Liver (tissue), 3 donors: ENCODE results near the gene DNAJC5G.

Experiments used
- ATF3 ChIP-seq: IDR thresholded peaks from 2 replicates; pipeline ENCODE4 v1.6.1; 2016; ENCODE audit warnings: antibody characterized with exemption
- JUND ChIP-seq, 2 donors: IDR thresholded peaks; 2 replicates each; pipeline ENCODE4 v1.6.1; 2016; ENCODE audit warnings: antibody characterized with exemption in 2 of 2
- RAD21 ChIP-seq, 2 donors: IDR thresholded peaks; 2 replicates each; pipeline ENCODE4 v1.6.1; 2016; ENCODE audit warnings: antibody characterized with exemption in 2 of 2, mild to moderate bottlenecking in 2 of 2
- REST ChIP-seq: IDR thresholded peaks from 2 replicates; pipeline ENCODE4 v1.6.1; 2016; ENCODE audit warnings: antibody characterized with exemption, mild to moderate bottlenecking
- SP1 ChIP-seq: IDR thresholded peaks from 2 replicates; pipeline ENCODE4 v1.6.1; 2018; ENCODE audit warnings: antibody characterized with exemption, mild to moderate bottlenecking
- TAF1 ChIP-seq: conservative IDR thresholded peaks from 2 replicates; pipeline ENCODE4 v1.6.1; 2016; ENCODE audit warnings: antibody characterized with exemption, mild to moderate bottlenecking
- TF ChIP-seq, protein P1 (sequence below): fragments of 150-350 bp; IDR thresholded peaks from 2 replicates; pipeline ENCODE4 v1.5.1; 2017; ENCODE audit warnings: improper control_type of control experiment, low read depth, low read length; ENCODE audit not compliant: missing input control
- TF ChIP-seq, protein P2 (sequence below): IDR thresholded peaks from 2 replicates; pipeline ENCODE4 v1.6.1; 2016; ENCODE audit warnings: antibody characterized with exemption
- donor health status: healthy.
- donor health status: healthy.

DNA sequence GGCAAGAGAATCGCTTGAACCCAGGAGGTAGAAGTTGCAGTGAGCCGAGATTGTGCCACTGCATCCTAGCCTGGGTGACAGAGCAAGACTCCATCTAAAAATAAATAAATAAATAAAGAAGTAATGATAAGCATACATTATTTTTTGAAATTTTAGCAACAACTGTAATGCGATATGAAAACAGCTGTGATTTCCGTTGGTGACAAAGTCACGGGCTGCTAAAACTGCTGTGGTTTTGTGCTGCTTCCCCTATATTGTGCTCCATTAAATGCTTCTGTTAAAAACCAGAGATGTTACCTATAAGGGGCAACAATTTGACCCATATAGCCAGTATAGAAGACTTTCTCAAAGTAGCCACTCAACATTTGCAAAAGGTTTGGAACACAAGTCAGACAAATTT lies 15.3 kb downstream of the DNAJC5G start:
- TF ChIP-seq, protein P1, sequence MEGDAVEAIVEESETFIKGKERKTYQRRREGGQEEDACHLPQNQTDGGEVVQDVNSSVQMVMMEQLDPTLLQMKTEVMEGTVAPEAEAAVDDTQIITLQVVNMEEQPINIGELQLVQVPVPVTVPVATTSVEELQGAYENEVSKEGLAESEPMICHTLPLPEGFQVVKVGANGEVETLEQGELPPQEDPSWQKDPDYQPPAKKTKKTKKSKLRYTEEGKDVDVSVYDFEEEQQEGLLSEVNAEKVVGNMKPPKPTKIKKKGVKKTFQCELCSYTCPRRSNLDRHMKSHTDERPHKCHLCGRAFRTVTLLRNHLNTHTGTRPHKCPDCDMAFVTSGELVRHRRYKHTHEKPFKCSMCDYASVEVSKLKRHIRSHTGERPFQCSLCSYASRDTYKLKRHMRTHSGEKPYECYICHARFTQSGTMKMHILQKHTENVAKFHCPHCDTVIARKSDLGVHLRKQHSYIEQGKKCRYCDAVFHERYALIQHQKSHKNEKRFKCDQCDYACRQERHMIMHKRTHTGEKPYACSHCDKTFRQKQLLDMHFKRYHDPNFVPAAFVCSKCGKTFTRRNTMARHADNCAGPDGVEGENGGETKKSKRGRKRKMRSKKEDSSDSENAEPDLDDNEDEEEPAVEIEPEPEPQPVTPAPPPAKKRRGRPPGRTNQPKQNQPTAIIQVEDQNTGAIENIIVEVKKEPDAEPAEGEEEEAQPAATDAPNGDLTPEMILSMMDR, result no peak
- no peak for TF ChIP-seq REST
- no peak for TF ChIP-seq RAD21 (IDR thresholded peaks at IDR 0.05)
- TF ChIP-seq JUND (IDR thresholded peaks at IDR 0.05), result no peak
- no peak for TF ChIP-seq ATF3
- no peak for TF ChIP-seq SP1
- TF ChIP-seq, protein P2, sequence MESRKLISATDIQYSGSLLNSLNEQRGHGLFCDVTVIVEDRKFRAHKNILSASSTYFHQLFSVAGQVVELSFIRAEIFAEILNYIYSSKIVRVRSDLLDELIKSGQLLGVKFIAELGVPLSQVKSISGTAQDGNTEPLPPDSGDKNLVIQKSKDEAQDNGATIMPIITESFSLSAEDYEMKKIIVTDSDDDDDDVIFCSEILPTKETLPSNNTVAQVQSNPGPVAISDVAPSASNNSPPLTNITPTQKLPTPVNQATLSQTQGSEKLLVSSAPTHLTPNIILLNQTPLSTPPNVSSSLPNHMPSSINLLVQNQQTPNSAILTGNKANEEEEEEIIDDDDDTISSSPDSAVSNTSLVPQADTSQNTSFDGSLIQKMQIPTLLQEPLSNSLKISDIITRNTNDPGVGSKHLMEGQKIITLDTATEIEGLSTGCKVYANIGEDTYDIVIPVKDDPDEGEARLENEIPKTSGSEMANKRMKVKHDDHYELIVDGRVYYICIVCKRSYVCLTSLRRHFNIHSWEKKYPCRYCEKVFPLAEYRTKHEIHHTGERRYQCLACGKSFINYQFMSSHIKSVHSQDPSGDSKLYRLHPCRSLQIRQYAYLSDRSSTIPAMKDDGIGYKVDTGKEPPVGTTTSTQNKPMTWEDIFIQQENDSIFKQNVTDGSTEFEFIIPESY, result no peak
- no peak for TF ChIP-seq TAF1
